ENCODE data around the gene ELF1. TPM values are rescaled to one million over a fixed set of nuclear protein-coding genes. Genes with fewer than 3 reads are reported as not detected.

ELF1 gene
- total and polyA plus RNA-seq, 2 of the 4 experiments (the other 2 are of a cell fraction) = 25.4 to 27.6 TPM

- no peak overlapping the region for H2AK5ac ChIP-seq (ENCODE audit: low read depth, low read length)
- CTCF ChIA-PET = interaction anchor here (0.6 kb wide), 1 partner anchor 1152 kb away, joined by 3 read pairs; no protein-coding TSS in a partner anchor
Measured at GRCh38 chr13:41065078-41065477, 46.0 kb upstream of the ELF1 start.

More at GRCh38 chr13:41065078-41065477, 46.0 kb upstream of the ELF1 start:
- Histone ChIP-seq H3K14ac (replicated peaks; ENCODE audit: low read depth, low read length) (no peak overlapping the region), H3K4me1 (ENCODE audit: control insufficient read depth, insufficient read depth, low read length) (peaks cover 3% of the 10 kb centered on the region; the same call in 1 of the 2 replicates), H3K18ac (ENCODE audit: low read depth, low read length) (no peak overlapping the region), H3K79me1 (ENCODE audit: low read depth in 1 of 2, low read length in 2 of 2) (peaks cover 10 to 17% of the 10 kb centered on the region in 2 experiments), H2BK5ac (ENCODE audit: low read depth, low read length, poor library complexity, severe bottlenecking) (peak overlapping the region; percentile 86), H3K56ac (ENCODE audit: extremely low read depth, insufficient read depth, low read length) (no peak overlapping the region), H3K4ac (ENCODE audit: low read depth, low read length) (no peak overlapping the region), H2BK20ac (ENCODE audit: low read depth, low read length) (no peak overlapping the region), H3K9me1 (ENCODE audit: insufficient read depth, low read length) (no peaks in the 10 kb centered on the region), H4K91ac (ENCODE audit: insufficient read depth, low read depth, low read length) (no peak overlapping the region), H2AK9ac (replicated peaks; ENCODE audit: low read depth, low read length, poor library complexity) (no peak overlapping the region), H4K5ac (ENCODE audit: low read depth, low read length) (no peak overlapping the region), H3K9ac (ENCODE audit: low read depth, low read length) (no peak overlapping the region), H4K20me1 (ENCODE audit: insufficient read depth, low read length) (no peaks in the 10 kb centered on the region; the same call in 1 of the 2 replicates), H3K9me3 (ENCODE audit: control insufficient read depth, insufficient read depth, low read length) (no peaks in the 10 kb centered on the region), H3K4me3 (ENCODE audit: insufficient read depth, low read depth, low read length) (no peak overlapping the region), H4K8ac (ENCODE audit: low read depth in 2 of 2, low read length in 2 of 2) (no peak overlapping the region), H2BK120ac (ENCODE audit: low read depth, low read length) (no peak overlapping the region), H3K27ac (ENCODE audit: insufficient read depth, low read length) (peak overlapping the region; percentile 56; the same call in 1 of the 2 replicates), H3K36me3 (ENCODE audit: control insufficient read depth, insufficient read depth, low read length) (peaks cover 20% of the 10 kb centered on the region), H3K23ac (ENCODE audit: low read depth, low read length) (no peak overlapping the region), H2AFZ (replicated peaks; ENCODE audit: low read length, poor library complexity) (no peak overlapping the region), H3K27me3 (ENCODE audit: control insufficient read depth, insufficient read depth, low read length) (no peaks in the 10 kb centered on the region), H3K4me2 (ENCODE audit: low read depth, low read length) (peak overlapping the region; percentile 66), H2BK15ac (ENCODE audit: low read depth, low read length) (no peak overlapping the region)
- dilution Hi-C loops (cut with HindIII; ENCODE audit: low sequenced_read_pairs, unreplicated experiment) = no loop called here
- POLR2A ChIA-PET (ENCODE audit: unreplicated experiment) = interaction anchor here (0.6 kb wide), 1 partner anchor 20 kb away, joined by 7 read pairs; no protein-coding TSS in a partner anchor
- in situ Hi-C loops (cut with MboI; ENCODE audit: low sequenced_read_pairs) = no loop called here
- peak; percentile 7; the same call in 1 of the 2 replicates for ATAC-seq (ENCODE audit: low read depth)
- BruUV-seq (replicated peaks) = no TSS peak
- DNase-seq = peak; percentile 92
- intact Hi-C loops (cut with micrococcal nuclease) = no loop called here
- TF ChIP-seq ELK1 (IDR thresholded peaks at IDR 0.05; ENCODE audit: borderline replicate concordance, low read depth, low read length) (no peak), SMC3 (IDR thresholded peaks at IDR 0.05; ENCODE audit: low read depth, low read length) (no peak), BHLHE40 (IDR thresholded peaks at IDR 0.05; ENCODE audit: low read depth, low read length) (peak; percentile 41; the same call in 1 of the 2 replicates), FOS (IDR thresholded peaks at IDR 0.05; ENCODE audit: low read depth, low read length) (no peak)
